ENCODE measurements around the gene CCDC92B.

CCDC92B gene

DNA sequence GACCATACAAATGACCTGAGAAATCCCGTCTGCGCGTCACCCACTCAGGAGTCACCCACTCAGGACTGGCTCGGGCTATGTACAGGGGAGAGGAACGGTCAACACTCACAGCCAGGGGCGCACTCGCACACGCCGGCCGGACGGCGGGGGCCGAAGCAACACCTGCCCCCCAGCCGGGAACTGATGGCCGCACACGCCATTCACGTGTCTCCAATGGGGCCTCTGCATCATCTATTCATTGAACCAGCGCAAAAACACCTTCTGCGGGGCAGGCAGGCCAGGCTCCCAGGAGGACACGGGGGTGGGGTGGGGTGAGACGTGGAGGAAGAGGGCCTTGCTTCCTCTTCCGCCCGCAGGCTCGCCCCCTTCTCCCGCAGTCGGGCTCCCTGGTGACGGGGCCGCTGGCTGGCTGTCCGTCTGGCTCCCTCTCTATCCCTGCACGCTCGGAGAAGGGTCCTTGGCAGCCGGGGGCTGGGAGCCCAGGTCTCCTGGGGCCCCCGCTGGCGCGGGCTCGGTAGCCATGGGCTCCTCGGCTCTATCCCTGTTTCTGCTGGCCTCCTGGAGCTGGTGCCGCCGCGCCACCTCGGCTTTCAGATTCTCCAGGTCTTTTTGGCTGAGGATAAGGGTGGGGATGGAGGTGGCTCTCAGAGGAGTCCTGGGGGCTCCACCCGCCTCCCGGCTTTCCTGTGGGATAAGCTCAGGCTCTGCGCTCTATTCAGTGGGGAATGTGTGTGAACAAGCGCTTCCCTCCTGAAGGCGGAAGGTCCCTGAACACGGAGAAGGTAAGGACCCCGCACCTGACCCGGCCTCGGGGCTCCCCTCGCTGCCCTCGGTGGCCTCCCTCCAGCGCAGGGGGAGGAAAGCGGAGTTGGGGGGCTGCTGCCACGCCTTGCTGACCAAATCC is 59.0 kb downstream of the CCDC92B start:
- no peak overlapping the region for H3K4me3 ChIP-seq (ENCODE audit: low read depth, low read length)
- DNase-seq (ENCODE audit: low read depth) = no peak
- TF ChIP-seq, protein P1, sequence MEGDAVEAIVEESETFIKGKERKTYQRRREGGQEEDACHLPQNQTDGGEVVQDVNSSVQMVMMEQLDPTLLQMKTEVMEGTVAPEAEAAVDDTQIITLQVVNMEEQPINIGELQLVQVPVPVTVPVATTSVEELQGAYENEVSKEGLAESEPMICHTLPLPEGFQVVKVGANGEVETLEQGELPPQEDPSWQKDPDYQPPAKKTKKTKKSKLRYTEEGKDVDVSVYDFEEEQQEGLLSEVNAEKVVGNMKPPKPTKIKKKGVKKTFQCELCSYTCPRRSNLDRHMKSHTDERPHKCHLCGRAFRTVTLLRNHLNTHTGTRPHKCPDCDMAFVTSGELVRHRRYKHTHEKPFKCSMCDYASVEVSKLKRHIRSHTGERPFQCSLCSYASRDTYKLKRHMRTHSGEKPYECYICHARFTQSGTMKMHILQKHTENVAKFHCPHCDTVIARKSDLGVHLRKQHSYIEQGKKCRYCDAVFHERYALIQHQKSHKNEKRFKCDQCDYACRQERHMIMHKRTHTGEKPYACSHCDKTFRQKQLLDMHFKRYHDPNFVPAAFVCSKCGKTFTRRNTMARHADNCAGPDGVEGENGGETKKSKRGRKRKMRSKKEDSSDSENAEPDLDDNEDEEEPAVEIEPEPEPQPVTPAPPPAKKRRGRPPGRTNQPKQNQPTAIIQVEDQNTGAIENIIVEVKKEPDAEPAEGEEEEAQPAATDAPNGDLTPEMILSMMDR (IDR thresholded peaks at IDR 0.05; ENCODE audit: insufficient read depth, low read depth, low read length, missing control alignments) = no peak

DNA sequence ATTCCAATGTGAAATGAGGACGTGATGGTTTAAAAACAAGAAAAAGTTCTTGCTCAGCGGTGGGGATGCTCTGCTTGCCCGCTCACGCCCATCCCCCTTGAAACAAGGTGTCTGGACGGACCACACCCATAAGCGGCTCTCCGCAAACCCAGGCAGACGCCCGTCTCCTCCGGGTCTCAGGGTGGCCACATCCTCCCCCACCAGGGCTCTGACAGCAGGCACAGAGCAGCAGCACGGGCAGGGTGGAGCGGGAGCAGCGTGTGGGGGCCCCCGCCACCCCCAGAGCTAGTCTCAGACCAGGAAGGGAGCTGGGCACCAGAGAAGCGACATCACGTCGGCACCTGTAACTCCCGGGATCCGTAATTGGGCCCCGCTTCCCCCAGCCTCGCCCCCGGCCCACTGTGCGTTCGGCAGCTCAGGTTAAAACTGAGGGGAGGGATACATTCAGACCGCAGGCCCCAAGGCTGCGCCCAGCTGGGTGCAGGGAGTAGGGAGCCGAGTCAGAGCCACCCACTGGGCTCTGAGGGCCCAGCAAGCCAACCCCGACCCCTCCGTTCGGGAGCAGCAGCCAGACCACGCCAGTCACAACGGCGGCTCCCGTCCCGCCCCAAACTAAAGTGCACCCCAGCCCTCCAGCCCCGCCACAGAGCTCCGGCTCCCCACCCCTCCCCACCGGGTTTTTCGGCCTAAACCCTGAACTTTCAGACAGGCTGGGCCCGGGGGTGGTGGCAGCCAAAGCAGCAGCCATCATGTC is 59.9 kb downstream of the CCDC92B start:
- no peak for DNase-seq (ENCODE audit: low read depth)
- H3K4me3 ChIP-seq (ENCODE audit: low read depth, low read length) = no peak overlapping the region
- TF ChIP-seq, protein P1 (IDR thresholded peaks at IDR 0.05; ENCODE audit: insufficient read depth, low read depth, low read length, missing control alignments) = no peak

DNA sequence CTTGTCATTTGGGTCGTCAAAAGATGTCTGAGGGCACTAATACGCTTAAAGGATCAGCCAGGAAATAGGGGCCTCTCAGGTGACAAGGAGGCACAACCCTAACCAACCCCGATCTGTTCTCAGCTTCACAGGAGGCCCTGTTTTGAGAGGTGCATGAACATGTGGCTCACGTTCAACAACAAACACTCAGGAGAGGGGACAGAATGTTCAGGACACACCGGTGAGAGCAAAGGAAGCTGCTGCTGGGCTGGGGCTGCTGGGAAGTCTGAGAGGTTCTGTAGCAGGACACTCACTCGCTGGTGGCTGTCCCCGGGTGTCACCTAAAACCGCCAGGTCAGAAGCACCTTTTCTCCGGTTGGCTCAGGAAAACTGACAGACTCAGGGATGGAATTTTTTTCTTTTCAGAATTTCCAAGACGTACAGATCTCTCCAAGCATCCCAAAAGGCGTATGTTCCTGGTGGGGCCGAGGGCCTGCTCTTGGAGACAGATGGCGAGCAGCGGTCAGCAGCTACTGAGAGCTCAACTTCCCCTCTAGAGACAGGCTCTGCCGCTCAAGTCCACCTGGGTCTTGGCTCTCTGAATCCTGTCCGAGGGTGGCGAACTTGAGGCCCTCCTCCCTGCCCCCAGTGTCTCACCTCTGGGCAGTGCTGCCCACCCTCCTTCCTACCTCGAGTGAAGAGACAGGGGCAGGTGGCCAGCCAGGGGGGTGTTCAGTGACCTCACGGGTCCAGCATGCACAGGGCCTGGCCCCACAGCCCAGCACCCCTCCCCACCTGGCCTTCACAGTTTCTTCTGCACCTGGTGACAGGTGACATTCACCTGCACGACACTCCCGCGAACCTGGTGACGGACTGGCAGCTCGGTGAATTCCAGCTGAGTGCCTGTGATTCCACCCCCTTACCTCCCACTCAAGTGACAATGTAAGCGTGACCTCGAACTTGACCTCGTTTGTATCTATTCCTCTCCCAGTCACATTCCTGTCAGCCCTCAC is 60.8 kb downstream of the CCDC92B start:
- DNase-seq (ENCODE audit: low read depth) = no peak
- H3K4me3 ChIP-seq (ENCODE audit: low read depth, low read length) = no peak overlapping the region
- TF ChIP-seq, protein P1 (IDR thresholded peaks at IDR 0.05; ENCODE audit: insufficient read depth, low read depth, low read length, missing control alignments) = no peak

DNA sequence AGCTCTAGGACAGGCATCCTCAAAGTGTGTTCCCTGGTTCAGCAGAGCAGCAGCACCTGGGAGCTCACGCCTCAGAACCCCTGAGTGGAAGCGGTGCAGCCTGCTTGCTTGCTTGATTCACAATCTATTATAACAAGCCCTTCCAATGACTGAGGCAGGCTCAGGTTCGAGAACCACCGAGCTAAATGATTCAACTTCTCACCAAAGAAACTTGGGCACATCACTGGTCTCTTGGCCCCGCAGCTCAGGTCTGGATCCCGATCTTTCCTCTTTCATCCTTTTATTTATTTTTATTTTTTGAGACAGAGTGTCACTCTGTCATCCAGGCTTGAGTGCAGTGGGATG is 62.4 kb downstream of the CCDC92B start:
- no peak for DNase-seq (ENCODE audit: low read depth)
- H3K4me3 ChIP-seq (ENCODE audit: low read depth, low read length) = no peak overlapping the region
- TF ChIP-seq, protein P1 (IDR thresholded peaks at IDR 0.05; ENCODE audit: insufficient read depth, low read depth, low read length, missing control alignments) = no peak

DNA sequence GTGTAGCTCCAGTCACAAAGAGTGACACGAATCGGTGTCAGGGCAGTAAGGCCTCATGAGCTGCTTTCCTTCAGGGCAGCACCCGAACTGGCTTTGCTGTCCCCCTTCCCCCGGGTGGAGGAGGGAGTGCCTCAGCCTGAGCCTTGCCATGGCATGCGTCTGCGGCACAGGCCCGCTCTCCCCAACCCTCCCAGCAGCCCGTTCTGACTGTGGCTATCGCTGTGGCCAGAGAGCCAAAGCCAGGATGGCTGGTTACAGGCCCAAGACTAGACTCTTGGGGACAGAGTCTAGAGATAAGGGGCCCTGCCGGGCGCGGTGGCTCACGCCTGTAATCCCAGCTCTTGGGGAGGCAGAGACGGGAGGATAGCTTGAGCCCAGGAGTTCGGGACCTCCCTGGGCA is 63.8 kb downstream of the CCDC92B start:
- DNase-seq (ENCODE audit: low read depth) = no peak
- TF ChIP-seq, protein P1 (IDR thresholded peaks at IDR 0.05; ENCODE audit: insufficient read depth, low read depth, low read length, missing control alignments) = no peak
- no peak overlapping the region for H3K4me3 ChIP-seq (ENCODE audit: low read depth, low read length)

DNA sequence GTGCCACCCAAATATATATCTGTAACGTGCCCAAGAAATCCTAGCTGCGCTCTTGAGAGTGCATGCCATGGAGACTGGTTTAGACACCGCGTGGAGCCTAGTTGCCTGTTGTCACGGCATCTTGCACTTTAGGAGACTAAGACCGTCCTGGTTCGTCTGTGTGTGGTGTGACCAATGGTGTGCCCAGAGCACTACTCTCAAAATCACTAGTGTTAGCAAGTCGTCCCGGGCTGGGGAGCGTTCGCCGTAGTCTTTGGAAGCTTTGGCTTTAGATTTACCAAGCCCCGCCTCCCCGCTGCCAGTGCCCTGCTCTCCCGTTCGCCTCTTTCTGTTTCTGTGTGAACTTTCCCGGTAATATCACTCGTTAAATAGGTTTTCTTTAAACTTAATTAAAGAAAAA is 64.9 kb downstream of the CCDC92B start:
- TF ChIP-seq, protein P1 (IDR thresholded peaks at IDR 0.05; ENCODE audit: insufficient read depth, low read depth, low read length, missing control alignments) = no peak
- no peak overlapping the region for H3K4me3 ChIP-seq (ENCODE audit: low read depth, low read length)
- DNase-seq (ENCODE audit: low read depth) = no peak

All from GM12865 (cell line).